ENCODE measurements around the gene MYF5. TPM values are rescaled to one million over a fixed set of nuclear protein-coding genes. Genes with fewer than 3 reads are reported as not detected.

Gene MYF5
- total and polyA plus RNA-seq, 8 donors = not detected

GRCh38 chr12:80745851-80746505 lies 29.3 kb downstream of the MYF5 start:
- intact Hi-C loops (cut with DNase I) = no loop called here
- Histone ChIP-seq H3K36me3 (no peaks in the 10 kb centered on the region), H3K27ac (no peak overlapping the region), H3K4me1 (no peaks in the 10 kb centered on the region), H3K27me3 (no peaks in the 10 kb centered on the region), H3K9me3 (no peaks in the 10 kb centered on the region), H3K4me3 (no peak overlapping the region)
- TF ChIP-seq CTCF (IDR thresholded peaks at IDR 0.05) = no peak
- no peak for ATAC-seq
- no peak for DNase-seq

DNA sequence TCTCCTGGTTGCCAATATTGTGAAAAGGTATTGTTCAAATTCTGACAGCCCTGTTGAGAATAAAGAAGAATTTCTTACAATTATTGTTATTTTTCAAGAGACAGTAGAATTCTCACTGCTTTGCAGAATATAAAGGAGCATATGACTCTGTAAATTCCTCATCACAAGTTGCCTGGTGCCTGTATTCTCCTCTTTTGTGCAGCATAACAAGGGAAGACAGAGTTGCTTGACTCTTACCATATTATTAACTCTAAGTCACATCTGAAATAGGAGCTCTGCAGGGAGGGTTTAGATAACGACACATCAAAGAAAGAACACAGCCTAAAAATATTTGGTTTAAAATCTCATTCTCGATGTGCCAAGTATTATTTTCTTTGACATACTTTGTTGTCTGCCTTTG lies 31.1 kb downstream of the MYF5 start:
- H3K36me3 ChIP-seq = no peaks in the 10 kb centered on the region
- intact Hi-C loops (cut with DNase I) = no loop called here
- no peaks in the 10 kb centered on the region for H3K4me1 ChIP-seq
- H3K9me3 ChIP-seq = no peaks in the 10 kb centered on the region
- H3K27ac ChIP-seq = no peak overlapping the region
- DNase-seq (no peak), ATAC-seq (no peak)
- H3K4me3 ChIP-seq = no peak overlapping the region
- no peak for TF ChIP-seq CTCF (IDR thresholded peaks at IDR 0.05)
- H3K27me3 ChIP-seq = no peaks in the 10 kb centered on the region

DNA sequence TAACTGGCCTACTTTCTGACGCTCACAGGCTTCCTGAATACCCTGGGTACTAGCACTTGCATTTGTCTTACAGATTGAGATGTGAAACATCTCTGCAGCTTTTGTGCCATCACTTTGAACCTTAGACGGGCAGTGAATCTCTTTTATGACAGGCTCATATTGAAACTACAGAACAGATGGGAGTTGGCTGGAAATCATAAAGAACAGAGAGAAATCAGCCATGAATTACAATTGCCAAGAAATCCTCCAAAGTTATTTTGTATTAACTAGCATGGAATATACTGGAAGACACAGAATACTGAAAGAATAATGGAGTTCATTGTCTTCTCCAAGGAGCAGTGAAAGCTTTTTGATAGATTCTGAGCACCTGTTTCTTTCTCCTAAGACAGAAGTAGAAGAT lies 32.7 kb downstream of the MYF5 start:
- Histone ChIP-seq H3K27me3 (no peaks in the 10 kb centered on the region), H3K36me3 (no peaks in the 10 kb centered on the region), H3K9me3 (no peaks in the 10 kb centered on the region), H3K4me3 (no peak overlapping the region), H3K27ac (no peak overlapping the region), H3K4me1 (no peaks in the 10 kb centered on the region)
- DNase-seq = no peak
- no peak for ATAC-seq
- intact Hi-C loops (cut with DNase I) = no loop called here
- no peak for TF ChIP-seq CTCF (IDR thresholded peaks at IDR 0.05)

- Histone ChIP-seq H3K4me3 (no peak overlapping the region), H3K9me3 (no peaks in the 10 kb centered on the region), H3K36me3 (no peaks in the 10 kb centered on the region), H3K4me1 (no peaks in the 10 kb centered on the region), H3K27ac (no peak overlapping the region), H3K27me3 (no peaks in the 10 kb centered on the region)
- DNase-seq (no peak), ATAC-seq (no peak)
- TF ChIP-seq CTCF (IDR thresholded peaks at IDR 0.05) = no peak
- intact Hi-C loops (cut with DNase I) = no loop called here
Observed at GRCh38 chr12:80752464-80752863, 35.8 kb downstream of the MYF5 start.

GRCh38 chr12:80754274-80754673 lies 37.6 kb downstream of the MYF5 start:
- ATAC-seq (no peak), DNase-seq (no peak)
- intact Hi-C loops (cut with DNase I) = no loop called here
- Histone ChIP-seq H3K4me3 (no peak overlapping the region), H3K36me3 (no peaks in the 10 kb centered on the region), H3K27ac (no peak overlapping the region), H3K4me1 (no peaks in the 10 kb centered on the region), H3K9me3 (no peaks in the 10 kb centered on the region), H3K27me3 (no peaks in the 10 kb centered on the region)
- no peak for TF ChIP-seq CTCF (IDR thresholded peaks at IDR 0.05)
